Measurements from ENCODE around the gene TMEM150B.

Gene TMEM150B, protein sequence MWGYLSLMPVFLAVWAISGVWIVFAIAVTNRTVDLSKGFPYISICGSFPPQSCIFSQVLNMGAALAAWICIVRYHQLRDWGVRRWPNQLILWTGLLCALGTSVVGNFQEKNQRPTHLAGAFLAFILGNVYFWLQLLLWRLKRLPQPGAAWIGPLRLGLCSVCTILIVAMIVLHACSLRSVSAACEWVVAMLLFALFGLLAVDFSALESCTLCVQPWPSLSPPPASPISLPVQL

DNA sequence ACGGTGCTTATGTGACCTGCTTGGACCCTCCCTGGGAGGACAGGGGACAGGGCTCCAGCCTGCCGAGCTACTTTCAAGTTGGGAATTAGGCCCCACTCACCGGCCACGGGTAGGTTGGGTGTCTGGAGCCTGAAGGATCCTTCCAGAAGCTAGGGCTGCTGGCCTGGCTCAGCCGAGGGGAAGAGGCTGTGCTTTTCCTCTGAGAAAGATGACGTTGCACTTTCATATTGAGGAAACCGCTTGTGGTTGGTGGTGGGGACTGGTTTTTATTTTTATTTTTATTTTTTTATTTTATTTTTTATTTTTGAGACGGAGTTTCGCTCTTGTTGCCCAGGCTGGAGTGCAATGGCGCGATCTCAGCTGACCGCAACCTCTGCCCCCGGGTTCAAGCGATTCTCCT is at the start of gene TMEM150B:
TSS of gene TMEM150B (minus strand) at position 170 of the 400 bp plus-strand sequence. CDS start 4,305 bp downstream, outside the sequence.
- no peak for DNase-seq

DNA sequence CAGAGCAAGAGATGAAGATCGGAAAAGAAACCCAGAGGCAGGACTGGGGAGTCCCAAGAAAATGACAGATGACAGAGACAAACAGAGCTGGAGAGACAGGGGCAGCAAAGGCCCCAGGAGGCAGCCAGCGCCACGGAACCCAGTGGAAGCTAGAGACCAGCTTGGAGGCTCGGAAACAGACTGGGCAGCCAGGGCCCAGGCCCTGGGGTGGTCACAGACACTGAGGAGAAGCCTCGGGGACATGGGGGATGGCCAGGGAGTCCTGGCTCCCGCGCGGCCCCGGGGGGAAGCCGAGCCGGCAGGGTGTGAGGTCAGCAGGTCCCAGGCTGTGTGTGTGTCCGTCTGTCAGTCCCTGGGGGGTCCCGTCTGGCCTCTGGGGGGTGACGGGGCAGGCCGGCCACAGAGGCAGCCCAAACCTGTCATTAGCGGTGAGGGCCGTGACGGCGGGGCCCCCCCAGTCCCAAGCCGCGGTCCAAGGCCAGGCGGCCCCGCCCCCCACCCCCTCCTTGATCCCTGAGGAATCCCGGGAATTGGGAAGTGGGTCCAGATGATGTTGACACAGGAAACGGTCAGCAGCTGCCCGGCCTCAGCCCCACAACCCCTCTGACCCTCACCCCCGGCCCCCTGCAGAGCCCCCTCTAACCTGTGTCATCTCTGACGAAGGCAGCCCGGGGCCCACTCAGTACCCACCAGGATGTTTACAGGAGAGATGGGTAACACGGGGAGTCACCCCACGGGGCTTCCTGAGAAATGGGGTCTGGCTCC is 49.0 kb upstream of the TMEM150B start:
- DNase-seq = peak; percentile 34

DNA sequence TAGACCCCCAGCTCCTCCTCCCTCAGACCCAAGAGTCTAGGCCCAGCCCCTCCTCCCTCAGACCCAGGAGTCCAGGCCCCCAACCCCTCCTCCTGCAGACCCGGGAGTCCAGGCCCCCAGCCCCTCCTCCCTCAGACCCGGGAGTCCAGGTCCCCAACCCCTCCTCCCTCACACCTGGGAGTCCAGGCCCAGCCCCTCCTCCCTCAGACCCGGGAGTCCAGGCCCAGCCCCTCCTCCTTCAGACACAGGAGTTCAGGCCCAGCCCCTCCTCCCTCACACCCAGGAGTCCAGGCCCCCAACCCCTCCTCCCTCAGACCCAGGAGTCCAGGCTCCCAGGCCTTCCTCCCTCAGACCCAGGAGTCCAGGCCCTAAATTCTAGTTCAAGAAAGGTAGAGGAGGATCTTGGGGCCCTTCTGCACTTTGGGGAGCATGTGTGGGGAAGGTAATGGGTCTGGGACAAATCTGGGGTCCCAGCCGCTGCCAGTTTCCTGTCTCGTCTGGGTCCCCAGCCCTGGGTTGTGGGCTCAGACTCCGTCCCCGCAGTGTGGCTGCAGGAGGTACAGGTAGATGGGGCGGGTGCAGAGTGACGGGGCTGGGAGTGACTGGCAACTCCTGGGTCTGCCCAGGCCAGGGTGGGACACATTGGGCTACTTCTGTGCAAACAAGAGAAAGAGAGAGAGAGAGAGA is 48.3 kb upstream of the TMEM150B start:
- no peak for DNase-seq

DNA sequence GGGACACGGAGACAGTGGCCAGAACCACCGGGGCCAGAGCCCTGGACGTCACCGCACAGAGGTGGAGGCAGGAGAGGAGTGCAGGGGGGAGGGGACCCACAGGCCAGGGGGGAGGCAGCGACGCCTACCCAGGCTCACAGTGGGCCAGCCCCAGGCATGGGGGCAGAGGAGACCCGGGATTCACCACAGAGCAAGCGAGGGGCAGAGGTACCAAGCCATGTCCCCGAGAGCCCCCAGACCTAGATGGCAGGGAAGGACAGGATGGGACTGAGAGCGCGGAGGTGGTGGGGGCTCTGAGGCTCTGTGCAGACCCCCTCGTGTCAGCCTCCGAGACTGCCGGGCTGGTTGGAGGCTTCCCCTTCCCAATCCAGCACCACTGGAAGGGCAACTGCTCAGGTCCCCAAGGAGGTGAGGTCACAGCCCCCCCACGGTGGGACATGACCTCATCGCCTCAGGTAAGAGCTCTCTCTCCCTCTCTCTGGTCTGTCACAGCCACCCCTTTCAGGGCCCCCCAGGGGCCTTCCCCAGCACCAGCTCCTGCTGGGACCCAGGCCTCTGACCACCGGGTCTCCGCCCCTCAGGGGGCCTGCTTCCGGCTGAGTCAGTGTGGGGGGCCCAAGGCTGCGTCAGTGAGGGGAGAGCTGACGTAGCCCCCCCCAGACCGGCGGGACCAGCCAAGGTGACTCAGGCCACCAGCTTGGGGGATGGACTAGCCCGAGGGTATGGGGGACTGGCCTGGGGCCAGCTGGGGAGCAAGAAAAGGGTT is 47.4 kb upstream of the TMEM150B start:
- DNase-seq = peak; percentile 84

DNA sequence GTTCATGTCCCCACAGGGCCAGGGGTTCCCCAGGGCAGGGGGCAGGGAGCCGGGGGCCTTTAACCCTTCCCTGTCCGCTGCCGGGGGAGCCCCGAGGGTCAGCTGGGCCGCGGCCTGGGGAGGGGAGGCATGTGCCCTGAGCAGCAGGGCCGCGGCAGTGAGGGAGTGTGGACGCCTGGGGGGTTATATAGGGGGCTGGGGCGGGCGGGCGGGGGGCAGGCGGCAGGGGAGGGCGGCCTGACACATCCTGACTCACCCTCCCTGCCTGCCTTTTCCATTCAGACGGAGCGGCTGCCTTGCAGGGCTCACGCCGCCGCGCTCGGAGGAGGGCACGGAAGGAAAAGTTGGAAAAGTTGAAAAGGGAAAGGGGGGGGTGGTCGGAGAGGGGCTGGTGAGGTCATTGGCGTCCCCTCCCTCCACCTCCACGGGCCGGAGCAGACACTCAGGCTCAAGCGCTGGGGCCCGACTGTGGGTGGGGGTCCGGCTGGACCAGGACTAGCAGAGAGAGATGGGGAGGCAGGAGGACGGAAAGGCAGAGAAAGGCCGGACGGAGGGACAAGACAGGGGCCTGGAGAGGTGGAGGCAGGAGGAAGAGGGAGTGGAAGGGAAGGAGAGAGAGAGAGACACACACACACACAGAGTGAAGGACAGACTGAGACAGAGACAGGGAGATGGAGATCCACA is 45.3 kb upstream of the TMEM150B start, which contains the start of gene IL11:
TSS of gene IL11 (minus strand) at position 159 of the 684 bp plus-strand sequence. CDS start at position 6, 153 bp downstream.
- DNase-seq = peak; percentile 68

DNA sequence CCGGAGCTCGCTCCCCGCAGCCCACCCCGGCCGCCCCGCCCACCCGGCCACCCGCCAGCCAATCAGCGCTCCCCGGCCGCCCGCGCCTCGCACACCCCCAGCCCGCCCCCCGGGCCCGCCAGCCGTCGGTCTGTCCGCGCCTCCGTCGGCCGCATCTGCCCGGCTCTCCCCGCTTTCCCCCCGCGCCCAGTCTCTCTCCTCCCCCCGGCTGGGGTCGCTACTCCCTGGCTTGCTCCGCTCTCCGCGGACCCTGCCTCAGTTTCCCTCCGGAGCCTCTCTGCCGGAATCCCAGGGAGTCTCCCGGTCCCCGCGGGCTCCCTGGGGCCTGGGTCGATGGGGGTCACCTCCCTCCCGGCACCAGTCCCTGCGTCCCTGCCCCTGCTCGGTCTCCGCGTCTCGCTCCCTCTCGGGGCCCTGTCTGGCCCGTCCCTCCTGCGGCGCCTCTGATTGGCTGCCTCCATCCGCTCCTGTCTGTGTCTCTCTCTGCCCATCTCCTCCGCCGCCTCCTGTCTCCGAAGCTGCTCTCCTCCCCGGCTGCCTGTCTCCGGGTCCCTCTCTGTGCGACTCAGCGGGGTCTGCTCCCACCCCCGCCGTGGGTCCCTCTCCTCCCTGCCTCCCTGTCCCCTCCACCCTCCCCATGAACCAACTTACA is 44.6 kb upstream of the TMEM150B start:
- DNase-seq = peak; percentile 66

DNA sequence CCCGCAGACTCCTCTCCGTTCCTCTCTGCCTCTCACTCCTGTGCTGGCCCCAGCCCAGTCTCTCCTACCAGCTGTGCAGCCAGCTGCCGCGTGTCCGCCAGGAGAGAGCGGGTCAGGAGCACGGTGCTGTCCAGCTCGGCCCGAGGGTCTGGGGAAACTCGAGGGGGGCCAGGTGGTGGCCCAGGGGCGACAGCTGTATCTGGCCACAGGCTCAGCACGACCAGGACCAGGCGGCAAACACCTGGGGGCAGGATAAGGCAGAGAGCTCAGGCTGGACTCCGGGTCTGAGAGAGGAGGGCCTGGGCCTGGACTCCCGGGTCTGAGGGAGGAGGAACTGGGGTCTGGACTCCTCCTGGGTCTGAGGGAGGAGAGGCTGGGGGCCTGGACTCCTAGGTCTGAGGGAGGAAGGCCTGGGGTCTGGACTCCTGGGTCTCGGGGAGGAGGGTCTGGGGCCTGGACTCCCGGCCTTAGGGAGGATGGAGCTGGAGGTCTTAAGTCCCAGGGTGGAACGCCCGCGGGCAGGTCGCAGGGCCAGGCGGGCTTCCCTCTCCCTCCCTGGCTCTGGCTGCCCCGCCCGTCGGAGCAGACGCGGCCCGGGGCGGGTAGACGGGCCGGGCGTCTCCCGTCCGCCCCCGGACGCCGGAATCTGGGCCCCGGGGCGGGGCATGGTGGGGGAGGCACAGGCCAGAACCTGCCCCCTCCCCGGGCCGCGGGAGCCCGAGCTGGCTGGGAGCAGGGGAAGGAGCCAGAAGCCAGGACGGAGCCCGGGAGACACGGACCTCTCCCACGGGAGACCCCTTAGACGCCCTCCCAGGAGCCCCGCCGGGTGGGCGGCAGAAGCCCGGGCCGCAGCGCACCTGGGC is 43.8 kb upstream of the TMEM150B start:
- no peak for DNase-seq

DNA sequence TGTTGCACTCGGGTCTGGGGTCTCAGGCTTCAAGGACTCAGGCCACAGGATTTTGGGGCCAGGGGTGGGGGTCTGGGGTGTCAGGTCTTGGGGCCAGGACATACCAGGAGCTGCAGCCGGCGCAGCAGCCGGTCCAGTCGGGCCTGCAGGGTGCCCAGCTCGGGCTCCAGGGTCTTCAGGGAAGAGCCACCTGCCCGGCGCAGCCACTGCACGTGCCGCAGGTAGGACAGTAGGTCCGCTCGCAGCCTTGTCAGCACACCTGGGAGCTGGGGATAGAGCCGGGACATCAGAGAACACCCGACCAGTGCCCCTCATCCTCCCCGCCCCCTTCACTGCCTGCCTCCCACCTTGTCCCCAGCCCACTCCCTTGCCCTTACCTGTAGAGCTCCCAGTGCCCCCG is 43.0 kb upstream of the TMEM150B start:
- DNase-seq = no peak

DNA sequence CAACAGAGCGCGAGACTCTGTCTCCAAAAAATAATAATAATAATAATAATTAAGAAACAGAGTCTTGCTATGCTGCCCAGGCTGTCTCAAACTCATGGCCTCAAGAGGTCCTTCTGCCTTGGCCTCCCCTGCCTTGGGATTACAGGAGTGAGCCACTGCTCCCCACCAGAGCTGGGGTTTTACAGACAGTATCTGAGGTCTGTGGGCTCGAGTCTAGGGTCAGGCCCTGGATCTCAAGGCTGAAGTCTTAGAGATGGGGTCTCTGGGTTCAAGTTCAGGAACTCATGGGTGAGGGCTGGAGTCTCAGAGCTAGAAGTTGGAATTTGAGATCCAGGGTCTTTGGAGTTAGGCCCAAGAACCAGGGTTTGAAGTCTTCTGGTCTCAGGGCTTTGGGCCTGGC is 41.6 kb upstream of the TMEM150B start:
- no peak for DNase-seq

DNA sequence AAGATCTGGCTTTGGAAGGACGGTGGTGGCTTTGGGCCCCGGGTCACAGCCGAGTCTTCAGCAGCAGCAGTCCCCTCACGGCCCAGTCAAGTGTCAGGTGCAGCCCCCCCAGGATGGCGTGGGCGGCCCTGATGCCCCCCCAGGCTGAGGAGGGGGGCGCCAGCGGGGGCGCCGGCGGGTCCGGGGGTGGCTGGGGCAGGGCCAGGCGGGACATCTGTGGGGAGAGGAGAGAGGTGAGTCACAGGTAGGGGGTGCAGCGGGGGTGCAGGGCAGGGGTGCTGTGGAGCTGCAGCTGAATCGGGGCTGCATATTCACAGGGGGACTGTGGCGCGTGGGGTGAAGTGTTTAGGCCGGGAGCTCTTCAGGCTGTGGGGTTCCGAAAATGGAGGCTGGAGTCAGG is 40.8 kb upstream of the TMEM150B start:
- no peak for DNase-seq

DNA sequence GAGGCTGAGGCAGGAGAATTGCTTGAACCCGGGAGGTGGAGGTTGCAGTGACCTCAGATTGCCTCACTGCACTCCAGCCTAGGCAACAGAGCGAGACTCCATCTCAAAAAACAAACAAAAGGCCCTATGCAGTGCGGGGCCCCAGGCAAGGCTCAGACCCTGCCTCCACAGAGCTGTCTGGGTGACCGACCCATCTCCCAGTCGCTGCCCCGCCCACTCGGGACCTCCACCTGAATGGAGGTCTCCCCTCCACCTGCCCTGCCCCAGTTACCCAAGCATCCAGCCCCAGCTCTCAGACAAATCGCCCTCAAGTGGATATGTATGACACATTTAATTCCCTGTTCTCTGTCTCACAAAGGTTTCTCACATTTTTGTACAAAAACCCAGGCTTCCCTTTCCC is 40.1 kb upstream of the TMEM150B start:
- DNase-seq = no peak

DNA sequence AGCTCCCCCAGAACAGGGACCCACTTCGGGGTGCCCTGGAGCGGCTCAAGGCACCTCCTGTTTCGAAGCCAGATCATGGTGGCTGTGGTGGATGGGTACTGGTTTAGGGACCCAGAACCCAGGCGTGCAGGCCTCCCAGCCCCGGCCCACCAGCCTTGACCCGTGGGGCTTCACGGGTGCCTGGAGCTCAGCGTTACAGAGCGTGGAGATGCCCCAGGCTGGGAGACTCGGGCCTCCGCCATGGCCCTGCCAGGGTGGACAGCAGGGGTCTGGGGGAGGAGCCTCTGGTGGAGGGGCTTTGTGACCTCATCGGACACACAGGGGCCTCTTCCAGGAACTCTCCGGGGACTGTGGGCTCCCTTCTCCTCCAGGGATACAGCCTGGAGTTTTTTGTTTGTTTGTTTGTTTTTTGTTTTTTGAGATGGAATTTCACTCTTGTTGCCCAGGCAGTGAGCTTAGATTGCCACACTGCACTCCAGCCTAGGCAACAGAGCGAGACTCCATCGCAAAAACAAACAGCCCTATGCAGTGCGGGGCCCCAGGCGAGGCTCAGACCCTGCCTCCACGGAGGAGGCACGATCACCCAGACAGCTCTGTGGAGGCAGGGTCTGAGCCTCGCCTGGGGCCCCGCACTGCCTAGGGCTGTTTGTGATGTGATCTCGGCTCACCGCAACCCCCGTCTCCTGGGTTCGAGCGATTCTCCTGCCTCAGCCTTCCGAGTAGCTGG is 38.0 kb upstream of the TMEM150B start, which contains the start of gene GARIN5B:
TSS of gene GARIN5B (minus strand) at position 271 of the 727 bp plus-strand sequence. CDS start at position 77, 194 bp downstream.
- DNase-seq = no peak

DNA sequence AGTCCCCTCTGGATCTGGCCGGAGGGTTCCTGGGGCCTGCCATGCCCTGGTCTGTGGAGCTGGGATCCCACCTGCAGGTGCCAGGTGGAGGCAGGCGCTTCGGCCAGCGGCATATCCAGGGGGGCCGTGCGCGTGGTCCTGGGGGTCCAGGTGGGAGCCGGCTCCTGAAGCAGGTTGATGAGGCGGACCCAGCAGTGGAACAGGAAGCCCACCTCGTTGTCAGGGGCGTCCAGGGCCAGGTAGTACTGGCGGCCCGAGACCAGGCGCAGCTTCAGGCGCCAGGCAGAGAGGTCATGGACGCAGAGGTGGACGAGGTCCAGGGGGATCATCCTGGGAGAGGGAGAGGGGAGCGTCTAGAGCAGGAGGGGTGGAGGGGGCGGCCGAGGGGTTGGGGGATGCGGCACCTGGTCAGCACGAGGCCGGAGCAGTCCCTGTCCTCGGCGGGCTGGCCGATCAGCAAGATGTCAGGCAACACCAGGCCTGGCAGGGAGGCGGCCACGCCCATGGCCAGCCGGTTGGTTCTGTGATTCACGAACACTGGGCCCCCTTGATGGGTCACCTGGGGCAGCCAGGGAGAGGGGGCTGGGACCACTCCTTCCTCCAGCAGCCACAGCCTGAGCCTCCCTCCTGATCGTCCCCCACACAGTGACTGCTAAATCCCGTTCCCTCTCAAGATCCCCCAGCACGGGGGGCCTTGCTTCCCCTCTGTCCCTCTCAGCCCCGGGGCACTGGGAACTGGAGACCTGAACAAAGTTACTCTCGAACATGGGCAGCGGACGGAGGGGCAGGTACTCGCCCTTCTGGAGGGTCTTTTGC is 37.2 kb upstream of the TMEM150B start:
- no peak for DNase-seq

DNA sequence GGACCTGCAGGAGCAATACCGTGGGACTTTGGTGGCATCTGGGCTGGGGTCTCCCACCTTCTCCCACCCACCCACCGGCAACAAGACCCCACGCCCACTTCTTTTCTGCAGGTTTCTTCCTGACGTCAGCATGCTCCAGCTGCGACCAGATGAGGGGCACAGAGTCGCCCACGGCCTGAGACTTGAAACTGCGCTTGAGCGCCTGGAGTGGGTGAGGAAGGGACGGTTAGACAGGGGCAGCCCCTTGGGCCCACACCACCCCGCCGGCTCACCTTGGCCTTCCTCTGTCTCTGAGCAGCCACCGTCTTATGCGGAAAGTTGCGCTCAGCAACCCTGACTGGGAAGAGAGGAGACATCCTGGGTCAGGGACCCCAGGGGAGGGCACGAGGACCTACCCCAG is 35.8 kb upstream of the TMEM150B start:
- no peak for DNase-seq

DNA sequence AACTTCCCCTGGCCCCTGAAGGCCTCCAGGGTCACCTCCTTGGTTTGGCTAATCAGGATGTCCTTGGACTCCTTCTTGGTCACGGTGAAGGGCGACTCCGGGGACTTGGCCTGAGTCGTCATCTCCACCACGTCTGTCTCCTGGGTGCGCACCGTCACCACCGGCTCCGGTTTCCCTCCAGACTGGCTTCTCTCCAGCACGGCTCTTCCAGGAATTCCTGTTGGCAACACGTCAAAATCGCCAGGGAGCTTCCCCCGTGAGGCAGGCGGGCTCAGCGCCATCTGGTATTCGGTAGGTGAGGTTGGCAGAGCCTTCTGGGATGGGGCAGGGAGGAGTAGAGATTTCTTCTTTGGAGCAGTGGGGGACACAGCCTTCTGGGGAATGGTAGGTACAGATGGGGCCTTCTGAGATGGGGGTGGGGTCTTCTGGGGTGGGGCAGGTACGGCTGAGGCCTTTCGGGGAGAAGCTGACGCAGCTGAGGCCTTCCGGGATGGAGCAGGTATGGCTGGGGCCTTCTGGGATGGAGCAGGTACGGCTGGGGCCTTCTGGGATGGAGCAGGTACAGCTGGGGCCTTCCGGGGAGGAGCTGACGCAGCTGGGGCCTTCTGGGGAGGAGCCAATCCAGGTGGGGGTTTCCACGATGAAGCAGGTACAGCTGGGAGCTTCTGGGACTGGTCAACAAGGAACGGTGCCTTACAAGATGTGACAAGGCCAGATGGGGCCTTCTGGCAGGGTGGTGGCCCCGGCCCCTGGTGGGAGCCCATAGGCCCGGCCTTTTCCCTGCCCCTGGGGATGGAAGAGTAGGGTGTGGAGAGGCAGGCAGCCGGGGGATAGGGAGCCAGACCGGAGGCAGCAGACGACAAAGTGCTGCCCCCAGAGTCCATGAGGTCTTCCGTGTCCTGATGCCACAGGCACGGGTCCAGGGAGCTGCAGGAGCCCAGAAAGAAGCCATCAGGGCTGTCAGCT is 34.1 kb upstream of the TMEM150B start:
- no peak for DNase-seq

DNA sequence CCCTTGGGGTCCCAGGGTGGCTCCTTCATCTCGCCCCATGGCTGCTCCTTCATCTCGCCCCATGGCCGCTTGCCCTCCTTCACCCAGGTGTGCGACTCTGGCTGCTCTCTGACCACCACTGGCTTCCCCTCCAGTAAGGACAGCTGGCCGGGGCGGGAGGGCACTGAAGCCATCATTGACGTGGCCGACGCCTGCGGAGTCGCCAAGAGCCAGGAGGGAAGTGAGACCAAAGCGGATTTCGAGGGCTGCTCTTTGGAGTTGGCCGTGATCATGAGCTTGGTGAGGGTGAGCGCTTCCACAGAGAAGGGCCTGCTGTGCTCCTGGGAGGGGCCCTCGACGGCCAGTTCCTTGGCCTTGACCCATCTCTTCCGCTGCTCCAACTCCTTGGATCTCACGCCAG is 33.4 kb upstream of the TMEM150B start:
- DNase-seq = no peak

DNA sequence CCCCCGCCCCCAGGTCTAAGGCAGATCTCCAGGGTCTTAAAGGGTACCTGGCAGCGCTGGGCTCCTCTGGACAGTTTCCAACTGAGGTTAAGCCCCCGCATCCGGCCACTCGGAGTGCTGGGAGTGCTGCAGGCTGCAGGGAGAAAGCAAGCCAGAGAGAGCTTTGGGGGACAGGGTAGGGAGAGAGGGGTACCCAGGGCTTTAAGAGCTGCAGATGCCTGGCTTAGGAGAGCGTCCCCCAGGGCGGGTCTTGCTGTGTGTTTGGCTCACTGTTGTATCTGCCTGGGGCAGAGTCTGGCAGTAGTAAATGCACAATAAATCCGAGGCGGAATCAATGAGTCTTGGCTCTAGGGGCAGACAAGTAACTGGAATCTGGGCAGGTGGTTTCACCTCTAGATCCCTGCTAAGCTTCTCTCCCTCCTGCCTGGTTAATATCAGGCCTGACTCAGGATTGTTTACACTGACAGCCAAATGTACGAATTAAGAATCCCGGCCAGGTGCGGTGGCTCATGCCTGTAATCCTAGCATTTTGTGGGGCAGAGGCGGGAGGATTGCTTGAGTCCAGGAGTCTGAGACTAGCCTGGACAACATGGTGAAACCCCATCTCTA is 30.2 kb upstream of the TMEM150B start:
- no peak for DNase-seq
